Activated T-helper 1 cell treated with anti-CD3 and anti-CD28 coated beads, Interleukin-2, amount 50 U/mL, for 16 hours (primary cell): ENCODE results near the gene S100A16.
A peak's percentile ranks its signal among the peaks of the same experiment; 100 is the strongest.

ENCODE experiments used
- DNase-seq, 2 donors: peaks; one replicate each; pipeline ENCODE4 v3.0.0-alpha.2; 2020; ENCODE audit warnings: low read depth in 1 of 2, low spot score in 1 of 2

Gene S100A16

GRCh38 chr1:153638261-153638660 lies 25.3 kb upstream of the S100A16 start:
- no peak for DNase-seq

- no peak for DNase-seq
These were observed 23.4 kb upstream of the S100A16 start for GRCh38 chr1:153636312-153636711.

- DNase-seq = no peak
These were observed 22.9 kb upstream of the S100A16 start for GRCh38 chr1:153635872-153636271.

DNA sequence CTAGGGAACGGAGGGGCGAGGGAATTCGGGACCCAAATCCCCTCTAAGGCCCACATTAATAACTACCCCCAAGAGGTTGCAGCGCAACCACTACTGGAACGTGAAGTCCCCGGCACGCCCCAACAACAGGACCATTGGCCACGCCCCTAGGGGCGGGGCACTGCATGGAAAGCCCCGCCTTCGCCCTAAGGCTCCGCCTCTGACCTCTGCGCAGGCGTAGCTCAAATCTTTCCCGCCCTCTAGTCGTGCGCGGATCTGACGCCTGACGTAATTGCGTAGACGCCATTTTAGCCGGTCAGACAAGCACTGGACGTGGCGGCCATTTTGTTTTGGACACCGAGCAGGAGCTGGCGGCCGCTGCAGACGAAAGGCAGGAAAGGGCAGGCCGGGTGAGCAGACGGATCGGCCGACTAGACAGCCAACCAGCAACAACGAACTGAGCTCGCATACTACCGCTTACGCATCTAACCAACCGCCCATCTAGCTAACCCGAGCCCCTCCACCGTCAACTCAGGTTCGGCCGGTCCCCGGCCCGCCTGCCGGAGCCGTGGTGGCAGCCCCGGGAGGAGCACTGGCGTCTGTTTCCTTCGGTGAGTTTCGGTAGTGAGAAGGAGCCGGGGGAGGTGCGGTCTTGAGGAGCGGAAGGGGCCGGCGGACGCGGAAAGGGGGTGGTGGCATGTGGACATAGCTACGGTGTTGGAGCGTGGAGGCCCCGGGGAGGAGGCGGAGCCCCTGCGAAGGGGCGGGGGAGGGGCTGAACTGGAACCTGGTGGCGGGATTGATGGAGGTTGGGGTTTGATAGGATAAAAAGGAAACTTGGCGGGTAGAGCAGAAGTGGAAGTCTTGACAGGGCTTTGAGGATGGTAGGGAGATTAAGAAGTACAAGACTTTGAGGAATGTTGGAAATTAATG lies 21.1 kb upstream of the S100A16 start, which contains the start of gene CHTOP:
Gene CHTOP (plus strand): TSS at position 313 of the 912 bp plus-strand sequence. CDS start 2,523 bp downstream, outside the sequence.
- DNase-seq = peak; percentile 90 to 92

GRCh38 chr1:153633161-153633753 lies 20.3 kb upstream of the S100A16 start:
- no peak for DNase-seq

DNA sequence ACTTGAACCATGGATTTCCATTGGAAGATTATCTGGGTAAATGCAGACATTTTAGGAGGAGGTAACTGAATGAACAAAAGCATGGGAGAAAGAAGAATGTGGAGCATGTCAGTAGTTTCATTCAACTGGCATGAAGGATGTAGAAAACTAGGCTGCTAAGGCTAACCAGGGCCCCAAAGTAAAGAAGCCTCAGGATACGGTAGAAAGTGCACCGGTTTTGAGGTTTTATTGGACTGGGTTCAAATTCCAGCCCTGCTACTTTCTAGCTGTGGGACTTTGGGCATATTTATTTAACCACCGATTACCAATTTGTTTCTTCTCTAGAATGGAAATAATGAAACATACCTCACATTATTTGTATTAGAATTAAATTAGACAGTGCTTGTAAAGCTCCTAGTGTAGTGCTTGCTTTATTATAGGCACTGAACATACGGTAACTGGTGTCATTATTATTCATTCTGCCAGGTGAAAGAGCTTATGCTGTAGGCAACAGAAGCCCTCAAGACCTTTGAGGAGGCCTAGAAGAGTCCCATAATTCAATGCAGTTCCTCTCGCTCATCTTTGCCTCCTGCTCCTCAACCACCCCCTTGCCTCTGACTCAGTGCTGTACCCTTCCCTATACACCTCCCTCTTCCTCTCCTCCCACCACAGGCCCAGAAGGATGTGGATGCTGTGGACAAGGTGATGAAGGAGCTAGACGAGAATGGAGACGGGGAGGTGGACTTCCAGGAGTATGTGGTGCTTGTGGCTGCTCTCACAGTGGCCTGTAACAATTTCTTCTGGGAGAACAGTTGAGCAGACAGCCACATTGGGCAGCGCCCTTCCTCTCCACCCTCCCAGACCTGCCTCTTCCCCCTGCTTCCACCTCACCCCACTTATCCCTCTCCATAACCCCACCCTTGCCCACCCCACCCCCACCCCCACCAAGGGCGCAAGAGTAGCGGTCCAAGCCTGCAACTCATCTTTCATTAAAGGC lies 18.4 kb upstream of the S100A16 start:
- no peak for DNase-seq

GRCh38 chr1:153630384-153630783 lies 17.4 kb upstream of the S100A16 start:
- no peak for DNase-seq

- no peak for DNase-seq
These were observed 17.0 kb upstream of the S100A16 start for GRCh38 chr1:153629971-153630370.

DNA sequence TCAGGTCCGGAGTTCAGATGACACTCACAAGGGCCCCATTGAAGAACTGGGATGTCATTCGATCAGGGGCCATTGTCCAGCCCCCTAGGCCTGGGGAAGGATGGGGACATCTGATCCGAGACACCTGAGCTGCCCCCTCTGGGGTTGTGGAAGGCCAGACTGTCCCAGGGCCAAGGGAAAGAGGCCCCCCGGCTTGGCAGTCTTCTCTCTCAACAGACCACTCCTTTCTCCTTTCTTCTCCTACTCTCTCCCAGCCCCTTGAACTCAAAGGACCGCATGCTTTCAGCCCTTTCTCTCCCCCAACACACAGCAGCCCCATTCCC lies 16.4 kb upstream of the S100A16 start:
- DNase-seq = no peak

GRCh38 chr1:153628638-153629342 lies 15.9 kb upstream of the S100A16 start:
- DNase-seq = no peak

GRCh38 chr1:153627715-153628626 lies 15.0 kb upstream of the S100A16 start, which contains the start of gene S100A1:
Gene S100A1 (plus strand): TSS chr1:153628434. CDS start chr1:153630522, 2,088 bp downstream.
- no peak for DNase-seq

DNA sequence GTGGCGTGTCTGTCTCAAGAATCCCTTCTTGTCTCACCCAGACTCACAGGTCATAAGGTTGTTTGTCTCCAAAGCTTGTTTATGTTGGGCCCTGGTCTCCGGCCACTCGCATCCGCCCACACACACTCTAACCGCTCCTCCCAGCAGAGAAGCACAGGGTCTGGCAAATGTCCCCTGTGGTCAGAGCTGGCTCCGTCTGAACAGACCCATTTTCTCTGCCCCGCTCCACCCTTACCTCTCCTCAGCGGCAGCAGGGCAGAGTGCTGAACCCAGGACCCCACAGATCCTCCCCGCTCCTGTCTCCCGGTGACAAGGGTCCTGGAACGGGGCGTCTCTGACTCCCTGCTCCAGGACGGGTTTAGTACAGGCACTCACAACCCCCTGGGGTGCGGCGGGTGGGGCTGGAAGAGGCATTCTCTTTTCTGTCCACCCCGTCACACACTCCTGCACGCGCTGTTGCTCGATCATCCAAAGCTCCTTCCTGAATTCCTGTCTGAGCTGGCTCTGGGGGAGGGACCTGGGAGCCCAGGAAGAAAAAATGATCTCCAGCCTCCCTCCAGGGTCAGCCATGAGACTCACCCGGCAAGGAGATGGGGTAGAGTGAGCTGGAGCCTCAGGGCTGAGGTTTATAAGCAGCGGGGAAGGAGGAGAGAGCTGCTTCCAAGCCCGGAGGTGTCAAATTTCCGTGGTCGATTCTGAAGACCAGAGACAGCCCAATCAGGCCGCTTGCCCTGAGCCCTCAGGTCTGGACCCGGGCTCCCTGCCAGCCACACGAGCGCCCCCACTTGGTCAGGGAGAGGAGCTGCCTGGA lies 14.2 kb upstream of the S100A16 start, which contains the start of gene S100A13:
Gene S100A13 (minus strand): TSS at position 602 of the 811 bp plus-strand sequence. CDS start 1,033 bp downstream, outside the sequence.
- no peak for DNase-seq

GRCh38 chr1:153626477-153626903 lies 13.6 kb upstream of the S100A16 start:
- DNase-seq = no peak

DNA sequence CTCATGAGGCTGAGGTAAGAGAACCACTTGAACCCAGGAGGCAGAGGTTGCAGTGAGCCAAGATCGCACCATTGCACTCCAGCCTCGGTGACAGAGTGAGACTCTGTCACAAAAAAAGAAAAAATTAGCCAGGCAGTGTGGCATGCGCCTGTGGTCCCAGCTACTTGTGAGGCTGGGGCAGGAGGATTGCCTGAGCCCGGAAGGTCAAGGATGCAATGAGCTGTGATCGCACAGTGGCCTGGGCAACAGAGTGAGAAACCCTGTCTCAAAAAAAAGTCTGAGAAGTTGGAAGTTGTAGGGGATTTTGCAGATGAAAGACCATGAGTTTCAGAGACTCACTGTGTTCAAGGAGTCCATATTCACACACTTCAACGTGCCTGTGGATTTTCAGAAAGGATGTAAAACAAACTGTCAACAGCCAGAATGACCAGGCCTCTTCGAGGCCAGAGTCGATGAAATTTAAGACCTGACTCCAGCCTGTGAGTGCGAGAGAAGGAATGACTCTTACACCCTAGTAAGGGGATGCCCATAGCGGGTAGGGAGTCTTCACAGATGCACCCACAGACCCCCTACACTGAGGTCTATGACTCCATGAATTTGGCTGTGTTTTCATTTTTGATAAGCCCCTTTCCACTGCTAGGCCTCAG lies 12.2 kb upstream of the S100A16 start:
- DNase-seq = no peak

DNA sequence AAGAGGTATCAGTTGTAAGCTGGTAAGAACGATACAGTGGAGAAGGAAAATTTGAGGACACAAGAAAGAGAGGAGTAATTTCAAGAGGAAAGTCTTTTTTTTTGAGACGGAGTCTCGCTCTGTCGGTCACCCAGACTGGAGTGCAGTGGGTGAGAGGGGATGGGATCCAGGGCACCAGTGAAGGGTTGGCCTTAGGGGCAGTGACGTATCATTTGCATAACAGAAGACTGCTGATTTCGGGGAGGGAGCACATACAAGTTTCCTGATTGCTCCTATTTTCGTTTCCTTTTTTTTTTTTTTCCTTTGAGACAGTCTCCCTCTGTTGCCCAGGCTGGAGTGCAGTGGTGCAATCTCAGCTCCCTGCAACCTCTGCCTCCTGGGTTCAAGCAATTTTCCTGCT lies 10.2 kb upstream of the S100A16 start:
- DNase-seq = no peak

DNA sequence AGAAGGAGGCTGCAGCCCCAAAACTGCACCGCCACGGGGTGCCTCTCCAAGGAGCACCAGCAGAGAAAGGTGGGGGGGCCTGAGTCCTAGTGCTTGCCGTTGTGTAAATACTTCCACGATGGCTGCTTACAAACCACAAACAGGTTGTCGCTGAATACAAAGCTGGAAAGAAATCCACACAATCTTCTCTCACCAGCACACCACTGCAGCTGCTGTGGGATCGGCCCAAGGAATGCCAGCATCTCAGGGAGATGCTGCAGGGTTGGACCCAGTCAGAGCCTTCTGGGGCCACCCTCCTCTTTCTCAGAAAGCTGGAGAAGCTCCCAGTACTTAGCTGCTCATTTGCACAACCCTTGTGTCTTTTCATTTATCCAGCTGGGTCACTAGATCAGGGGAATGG lies 6.2 kb upstream of the S100A16 start:
- no peak for DNase-seq

DNA sequence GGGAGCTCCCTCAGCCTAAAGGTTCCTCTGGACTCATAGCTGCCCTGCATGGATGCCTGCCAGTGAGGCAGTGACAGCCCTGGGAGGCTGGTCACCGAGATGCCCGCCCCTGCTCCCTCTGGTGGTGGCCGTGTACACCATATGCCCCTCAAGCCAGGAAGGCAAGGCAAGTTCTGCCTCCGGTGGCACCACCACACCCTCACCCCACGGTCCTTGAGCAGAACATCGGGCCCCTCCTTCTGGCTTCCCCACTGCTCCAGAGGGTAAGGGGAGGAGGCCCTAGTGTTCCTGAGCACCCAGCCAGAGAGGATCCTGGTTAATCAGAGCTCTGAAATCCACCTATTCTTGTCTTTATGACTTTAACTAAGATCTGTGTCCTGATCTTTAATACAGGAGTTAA lies 4.7 kb upstream of the S100A16 start:
- DNase-seq = peak; percentile 31 to 53

DNA sequence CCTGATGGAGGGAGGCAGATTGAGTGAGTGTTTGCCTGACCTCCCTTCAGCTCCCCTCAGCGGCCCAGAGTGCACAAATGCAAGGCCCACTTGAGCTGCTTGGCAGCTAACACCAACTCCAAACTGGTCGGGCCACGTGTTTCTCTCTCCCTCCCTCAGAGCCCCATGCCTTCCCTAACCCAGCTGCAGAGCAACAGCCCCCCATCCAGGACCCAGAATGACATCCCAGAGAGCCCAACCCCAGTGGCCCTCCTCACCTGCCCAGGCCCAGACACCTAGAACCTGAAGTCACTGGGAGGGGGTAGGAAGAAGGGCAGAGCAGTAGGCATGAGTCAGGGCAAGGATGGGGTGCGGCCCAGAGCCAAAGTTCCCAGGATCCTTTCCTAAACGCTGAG lies 4.0 kb upstream of the S100A16 start:
- no peak for DNase-seq
